Hypothalamus (tissue), 51 donors: ENCODE measurements around the gene CNOT6.

Source experiments
- DNase-seq, 51 donors: peaks; one replicate each; lab custom pipeline; 2025; lab: John Stamatoyannopoulos, UW

Gene CNOT6

DNA sequence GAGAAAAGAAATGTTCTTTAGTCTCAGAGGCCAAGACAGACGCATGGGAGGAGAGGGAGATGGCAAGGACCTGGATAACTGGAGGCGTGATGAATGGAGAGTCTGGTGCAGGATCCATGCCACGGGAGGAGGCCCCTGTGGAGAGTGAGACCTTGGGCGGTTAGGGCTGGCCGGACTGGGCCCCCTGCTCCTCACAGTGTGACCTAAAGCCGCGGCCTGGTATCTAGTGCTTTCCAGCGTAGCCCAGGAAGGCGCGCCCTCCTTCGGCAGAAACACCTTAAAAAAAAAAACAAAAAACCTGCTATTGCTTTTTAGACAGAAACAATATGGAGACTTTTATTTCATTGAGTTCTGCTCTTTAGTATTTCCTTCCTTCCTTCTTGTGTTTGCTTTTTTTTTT lies 64.1 kb downstream of the CNOT6 start:
- no peak for DNase-seq

GRCh38 chr5:180563994-180564393 lies 69.8 kb downstream of the CNOT6 start:
- DNase-seq, result no peak

- no peak for DNase-seq
Observed at GRCh38 chr5:180568914-180569313, 74.7 kb downstream of the CNOT6 start.

DNA sequence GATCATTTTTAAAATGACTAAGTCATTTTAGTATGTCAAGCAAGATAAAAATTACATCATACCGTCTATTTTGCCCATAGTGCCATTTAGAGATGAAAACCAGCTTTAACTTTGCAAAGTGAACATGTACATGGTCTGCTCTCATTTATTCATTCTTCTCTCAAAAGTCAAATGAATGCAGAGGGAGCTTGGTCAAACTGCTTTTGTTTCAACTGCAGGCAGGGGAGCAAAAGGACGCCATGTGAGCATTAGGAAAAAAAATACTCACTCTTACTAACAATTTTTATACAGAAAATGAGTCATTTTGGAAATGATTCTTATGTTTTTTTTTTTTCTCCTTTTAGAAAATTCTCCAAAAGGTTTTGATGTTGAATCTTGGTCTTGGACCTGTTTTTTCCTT lies 81.4 kb downstream of the CNOT6 start:
- DNase-seq, result no peak

DNA sequence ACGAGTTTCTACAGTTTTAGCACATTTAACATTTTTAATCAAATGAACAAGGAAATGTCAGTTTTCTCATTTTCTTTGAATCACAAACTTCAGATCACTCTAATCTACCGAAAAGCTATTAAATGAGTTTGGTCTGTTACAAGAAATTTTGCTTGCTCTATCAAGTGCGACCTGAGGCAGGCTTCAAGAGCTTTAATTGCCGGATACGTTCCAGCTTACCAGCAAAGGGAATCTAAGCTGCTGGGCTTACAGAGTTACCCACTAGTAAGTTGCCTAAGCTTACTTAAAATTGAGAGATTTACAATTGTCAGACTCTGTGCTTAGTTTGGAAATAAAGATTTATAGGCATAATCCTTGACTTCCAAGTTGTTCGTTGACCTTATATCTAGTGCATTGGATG lies 86.5 kb downstream of the CNOT6 start:
- DNase-seq, result no peak

DNA sequence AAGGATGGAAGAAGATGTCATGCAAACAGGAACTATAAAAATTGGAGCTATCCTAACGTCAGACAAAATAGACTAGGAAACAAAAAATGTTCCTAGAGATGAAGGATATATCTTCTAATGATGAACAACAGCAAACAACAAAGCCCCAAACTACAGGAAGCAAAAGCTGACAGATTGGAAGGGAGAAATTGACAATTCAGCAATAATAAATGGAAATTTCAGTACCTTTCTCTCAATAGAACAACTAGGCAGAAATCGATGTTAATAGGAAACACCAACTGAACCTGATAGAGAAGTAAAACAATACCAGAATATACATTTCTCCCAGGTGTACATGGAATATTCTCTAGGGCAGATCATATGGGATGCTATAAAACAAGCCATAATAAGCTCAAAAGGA lies 89.6 kb downstream of the CNOT6 start:
- no peak for DNase-seq

GRCh38 chr5:180586204-180586603 lies 92.0 kb downstream of the CNOT6 start:
- DNase-seq, result no peak

DNA sequence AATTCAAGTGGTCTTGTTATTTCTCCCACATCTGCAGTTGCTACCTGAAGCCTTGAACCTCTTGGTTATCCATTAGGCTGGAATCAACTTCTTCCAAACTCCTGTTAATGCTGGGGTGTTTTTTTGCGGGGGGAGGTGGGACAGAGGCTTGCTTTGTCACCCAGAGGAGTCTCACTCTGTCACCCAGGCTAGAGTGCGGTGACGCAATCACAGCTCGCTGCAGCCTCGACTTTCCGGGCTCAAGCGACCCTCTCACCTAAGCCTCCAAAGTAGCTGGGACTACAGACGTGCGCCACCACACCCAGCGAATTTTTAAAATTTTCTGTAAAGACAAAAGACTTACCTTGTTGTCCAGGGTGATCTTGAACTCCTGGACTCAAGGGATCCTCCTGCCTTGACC lies 92.7 kb downstream of the CNOT6 start:
- DNase-seq, result no peak

GRCh38 chr5:180589771-180590542 lies 95.8 kb downstream of the CNOT6 start:
- DNase-seq, result no peak

DNA sequence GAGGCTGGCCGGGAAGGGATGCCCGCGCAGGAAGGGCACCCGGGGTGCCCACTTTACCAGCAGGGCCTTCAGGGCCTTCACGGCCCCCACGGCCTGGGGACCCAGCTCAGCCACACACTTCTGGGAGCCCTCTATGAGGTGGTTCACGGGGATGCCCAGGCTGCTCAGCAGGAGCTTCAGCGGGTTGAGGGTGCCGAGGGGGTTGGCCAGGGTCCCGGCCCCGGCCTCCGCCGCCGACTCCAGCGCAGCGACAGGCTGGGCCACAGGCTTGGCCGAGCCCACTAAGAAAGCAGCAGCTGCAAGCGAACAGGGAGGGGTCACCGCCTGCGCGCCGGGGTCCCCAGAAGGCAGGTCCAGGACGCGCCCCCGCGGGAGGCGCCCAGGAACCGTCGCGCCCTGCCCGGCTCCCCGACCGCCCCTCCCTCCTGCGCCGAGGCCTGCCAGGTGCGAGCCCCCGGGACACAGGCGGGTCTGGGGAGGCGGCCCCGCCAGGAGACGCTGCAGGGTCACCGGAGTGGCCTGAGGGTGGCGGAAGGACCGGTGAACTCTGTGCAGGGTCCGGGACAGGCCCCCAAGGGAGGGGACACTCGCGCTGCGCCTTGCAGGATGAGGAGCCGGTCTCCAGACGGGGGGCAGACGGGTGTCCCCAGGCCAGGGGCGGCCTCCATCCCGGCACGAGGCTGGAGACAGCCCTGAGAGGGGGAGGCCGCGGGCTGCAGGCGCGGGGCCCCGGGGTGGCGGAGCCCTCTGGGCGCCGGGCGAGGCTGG lies 96.5 kb downstream of the CNOT6 start:
- no peak for DNase-seq

- no peak for DNase-seq
Observed at GRCh38 chr5:180591311-180591887, 97.2 kb downstream of the CNOT6 start, which contains the start of gene SCGB3A1. Gene SCGB3A1, minus strand, starts transcription at chr5:180591499. Its CDS starts 37 bp downstream, at chr5:180591462.

DNA sequence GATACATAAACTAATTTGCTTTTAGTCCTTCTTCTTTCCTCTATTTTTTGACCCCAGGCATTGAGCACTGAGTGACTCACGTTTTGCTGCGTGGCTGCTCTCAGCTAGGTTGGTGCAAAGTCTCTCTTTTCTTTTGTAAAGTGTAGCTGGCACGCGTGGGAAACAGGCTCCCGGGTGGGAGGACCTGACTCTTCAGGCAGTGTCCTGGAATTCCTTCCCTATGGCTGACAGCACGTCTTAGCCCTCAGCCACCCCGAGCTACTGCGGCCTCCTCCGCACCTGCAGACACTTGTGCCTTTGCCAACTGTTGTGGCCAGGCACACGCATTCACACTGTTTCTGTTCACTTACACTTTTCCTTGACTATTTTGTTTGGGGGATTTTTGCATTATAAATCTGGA lies 98.0 kb downstream of the CNOT6 start:
- DNase-seq, result no peak

DNA sequence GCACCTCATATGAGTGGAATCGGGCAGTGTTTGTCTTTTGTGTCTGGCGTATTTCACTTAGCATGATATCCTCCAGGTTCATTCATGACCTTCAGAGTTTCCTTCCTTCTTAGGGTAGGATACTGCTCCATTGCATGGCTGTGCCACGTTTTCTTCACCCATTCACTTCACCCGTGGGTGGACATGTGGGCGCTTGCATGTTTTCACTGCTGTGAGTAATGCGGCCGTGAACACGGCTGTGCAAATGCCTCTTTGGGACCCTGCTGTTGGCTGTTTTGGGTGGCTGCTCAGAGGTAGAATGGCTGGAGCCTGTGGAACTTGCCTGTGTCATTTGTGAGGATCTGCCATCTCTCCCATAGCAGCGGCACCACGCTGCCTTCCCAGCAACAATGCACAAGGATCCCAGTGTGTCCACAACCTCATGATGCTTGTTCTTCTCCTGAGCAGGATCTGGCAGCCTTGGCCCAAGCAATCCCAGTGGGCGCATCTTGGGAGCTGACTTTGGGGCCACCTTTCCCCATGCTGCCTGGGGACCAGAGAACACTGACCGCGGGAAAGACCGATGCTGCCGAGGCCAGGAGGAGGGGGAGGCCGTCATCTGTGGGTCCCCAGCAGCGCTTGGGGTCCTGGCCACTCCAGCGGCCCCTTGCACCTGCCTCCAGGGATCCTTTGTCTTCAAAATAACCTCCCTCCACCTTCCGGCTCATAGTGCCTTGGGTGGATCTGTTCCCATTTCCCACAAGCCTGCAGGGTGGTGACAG lies 99.4 kb downstream of the CNOT6 start:
- peak in 1 of 51 donors; percentile 13 for DNase-seq

DNA sequence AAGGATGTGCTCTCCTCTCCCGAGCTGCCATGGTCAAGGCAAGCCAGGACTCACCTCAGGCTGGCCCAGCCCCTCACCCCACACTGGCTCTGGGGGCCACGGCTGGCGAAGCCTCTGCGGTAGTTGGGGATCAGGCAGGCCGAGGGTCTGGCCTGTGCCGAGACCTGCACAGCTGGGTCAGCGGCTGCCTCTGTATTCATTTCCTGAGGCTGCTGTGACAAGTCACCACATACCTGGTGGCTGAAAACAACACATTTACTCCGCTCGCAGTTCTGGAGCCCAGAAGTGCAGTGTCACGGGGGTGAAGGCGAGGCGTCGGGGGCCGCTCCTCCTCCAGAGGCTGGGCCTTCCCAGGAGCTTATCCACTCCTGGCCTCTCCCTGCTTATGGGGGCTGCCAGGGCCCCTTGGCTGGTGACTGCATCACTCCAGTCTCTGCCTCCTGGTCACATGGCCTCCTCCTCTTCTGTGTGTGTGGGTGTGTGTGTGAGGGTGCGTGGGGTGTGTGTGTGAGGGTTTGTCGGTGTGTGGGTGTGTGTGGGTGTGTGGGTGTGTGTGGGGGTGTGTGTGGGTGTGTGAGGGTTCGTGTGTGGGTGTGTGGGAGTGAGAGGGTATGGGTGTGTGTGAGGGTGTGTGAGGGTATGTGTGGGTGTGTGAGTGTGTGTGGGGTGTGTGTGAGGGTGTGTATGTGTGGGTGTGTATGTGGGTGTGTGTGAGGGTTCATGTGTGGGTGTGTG lies 100.3 kb downstream of the CNOT6 start:
- DNase-seq, result no peak

DNA sequence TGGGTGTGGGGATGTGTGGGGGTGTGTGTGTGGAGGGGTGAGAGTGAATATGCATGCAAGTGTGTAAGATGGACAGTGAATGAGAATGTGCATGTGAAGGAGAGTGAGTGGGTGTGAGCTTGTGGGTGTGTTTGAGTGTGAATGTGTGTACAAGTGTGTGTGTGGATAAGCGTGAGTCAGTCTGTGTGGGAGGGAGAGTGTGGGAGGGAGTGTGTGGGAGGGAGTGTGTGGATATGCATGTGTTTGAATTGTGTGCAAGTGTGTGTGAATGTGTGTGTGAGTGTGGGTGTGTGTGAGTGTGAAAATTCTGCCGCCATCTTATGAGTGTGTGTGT lies 100.8 kb downstream of the CNOT6 start:
- DNase-seq, result no peak

DNA sequence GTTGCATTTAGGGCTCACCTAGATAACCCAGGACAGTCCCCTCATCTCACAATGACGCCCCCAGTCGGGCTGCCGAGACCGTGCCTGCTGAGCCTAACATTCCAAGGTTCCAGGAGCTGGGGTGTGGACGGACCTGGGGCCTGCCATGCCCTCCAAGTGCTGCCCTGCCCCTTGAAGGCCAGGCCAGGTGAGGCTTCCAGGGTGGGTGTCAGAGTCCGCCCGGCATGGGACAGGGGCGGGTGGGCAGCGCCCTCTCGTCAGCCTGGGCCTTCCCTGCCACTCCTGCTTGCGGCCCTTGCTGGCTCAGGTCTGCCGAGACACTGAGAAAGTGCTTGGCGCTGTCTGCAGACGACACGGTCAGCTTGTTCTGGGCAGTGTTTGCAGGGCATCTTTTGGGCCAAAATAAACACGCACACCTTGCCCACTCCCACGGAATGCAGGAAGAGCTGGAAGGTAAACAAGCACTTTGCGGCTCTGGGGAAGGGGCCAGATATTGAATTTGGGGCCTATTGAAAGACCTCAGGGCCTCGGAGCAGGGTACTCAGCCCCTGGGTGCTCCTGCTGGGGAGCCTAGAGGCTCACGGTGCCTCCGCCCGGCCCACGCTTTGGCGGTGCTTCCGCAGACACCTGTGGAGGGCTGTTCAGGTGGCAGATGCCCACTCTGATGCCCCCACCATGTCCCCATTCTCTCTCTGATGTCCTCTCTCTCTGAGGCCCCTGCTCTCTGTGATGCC lies 101.4 kb downstream of the CNOT6 start:
- no peak for DNase-seq

DNA sequence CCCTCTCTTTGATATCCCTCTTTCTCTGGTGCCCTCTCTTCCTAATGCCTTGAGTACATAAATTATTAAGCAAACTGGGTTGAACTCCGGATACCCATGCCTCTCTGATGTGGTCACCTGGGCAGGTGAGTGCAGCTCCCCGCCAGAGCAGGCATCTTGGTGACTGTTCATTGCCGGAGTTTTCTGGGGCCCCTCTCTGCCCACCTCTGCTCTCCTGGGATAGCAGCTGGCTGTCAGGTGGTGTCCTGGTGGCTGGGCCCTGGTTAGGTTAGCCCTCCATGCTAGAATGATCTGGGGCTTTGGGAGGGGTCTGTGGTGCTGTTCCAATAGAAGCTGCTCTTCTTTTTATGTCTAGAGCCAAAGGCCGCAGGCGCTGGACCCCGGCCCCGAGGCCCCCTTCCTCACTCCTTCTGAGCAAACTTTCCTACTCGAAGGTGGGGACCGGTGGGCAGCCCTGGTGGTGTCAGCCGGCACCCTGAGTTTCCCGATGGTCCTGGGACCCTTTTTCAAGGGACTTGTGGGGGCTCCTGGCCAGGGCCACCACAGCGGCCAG lies 102.0 kb downstream of the CNOT6 start:
- no peak for DNase-seq

- DNase-seq, result no peak
Observed at GRCh38 chr5:180596668-180597231, 102.6 kb downstream of the CNOT6 start.

GRCh38 chr5:180598316-180598701 lies 104.1 kb downstream of the CNOT6 start:
- no peak for DNase-seq
